Activated CD4-positive, alpha-beta T cell treated with anti-CD3 and anti-CD28 coated beads, Interleukin-2, amount 10 ng/mL, durations not matched to agents 7 days and 5 days (primary cell): ENCODE measurements around the gene CDON. TPM values are rescaled to one million over a fixed set of nuclear protein-coding genes. Genes with fewer than 3 reads are reported as not detected.
A peak's percentile ranks its signal among the peaks of the same experiment; 100 is the strongest.

Experiments
- CTCF ChIA-PET: fragments of 350-600 bp; sonication (Branson Sonifier 250); formaldehyde crosslinking; loops from one replicate; lab custom pipeline; 2021; ENCODE audit warnings: antibody characterized with exemption; lab: Charles Lee
- POLR2A ChIA-PET: fragments of 350-600 bp; sonication (Branson Sonifier 250); formaldehyde crosslinking; loops from one replicate; lab custom pipeline; 2021; ENCODE audit warnings: antibody characterized with exemption; lab: Charles Lee
- DNase-seq: peaks from one replicate; pipeline ENCODE4 v3.0.0-alpha.2; 2020
- H3K27ac Mint-ChIP-seq: one replicate; pipeline ENCODE4 v1.8.0; 2021; ENCODE audit warnings: mild to moderate bottlenecking, moderate library complexity, mixed read lengths
- H3K27me3 Mint-ChIP-seq: one replicate; pipeline ENCODE4 v1.8.0; 2021; ENCODE audit warnings: mixed read lengths
- H3K36me3 Mint-ChIP-seq: one replicate; pipeline ENCODE4 v1.8.0; 2021; ENCODE audit warnings: low read depth, mixed read lengths
- H3K4me1 Mint-ChIP-seq: one replicate; pipeline ENCODE4 v1.8.0; 2021; ENCODE audit warnings: mixed read lengths
- H3K4me3 Mint-ChIP-seq: one replicate; pipeline ENCODE4 v1.8.0; 2021; ENCODE audit warnings: mild to moderate bottlenecking, moderate library complexity, mixed read lengths
- H3K9me3 Mint-ChIP-seq: one replicate; pipeline ENCODE4 v1.8.0; 2021; ENCODE audit warnings: mixed read lengths
- total RNA-seq, 2 experiments: library from RNA; stranded (reverse); gene quantifications; one replicate each; pipeline ENCODE4 v1.2.3, GENCODE V29; 2021

Gene CDON
- total RNA-seq, 2 experiments from 2014 or later, result 2.6 to 3.4 TPM

GRCh38 chr11:126101251-126101929, 38.7 kb upstream of the CDON start:
- no peak for DNase-seq
- no peaks in the 10 kb centered on the region for H3K36me3 Mint-ChIP-seq
- no peaks in the 10 kb centered on the region for H3K4me1 Mint-ChIP-seq
- ChIA-PET POLR2A (interaction anchor here (0.7 kb wide), 1 partner anchor 103 kb away, joined by 3 read pairs; no protein-coding TSS in a partner anchor), CTCF (interaction anchor here (0.5 to 1.5 kb wide), 3 partner anchors 8 to 13 kb away, joined by 3 read pairs; no protein-coding TSS in a partner anchor)
- H3K27ac Mint-ChIP-seq, result no peak overlapping the region
- no peak overlapping the region for H3K4me3 Mint-ChIP-seq
- no peaks in the 10 kb centered on the region for H3K27me3 Mint-ChIP-seq
- no peaks in the 10 kb centered on the region for H3K9me3 Mint-ChIP-seq

GRCh38 chr11:126100716-126101115, 38.0 kb upstream of the CDON start:
- Mint-ChIP-seq H3K4me3 (no peak overlapping the region), H3K27ac (no peak overlapping the region)
- no peak for DNase-seq

GRCh38 chr11:126098204-126098769, 35.6 kb upstream of the CDON start:
- CTCF ChIA-PET, result no interaction called here
- no peak for DNase-seq
- Mint-ChIP-seq H3K4me3 (no peak overlapping the region), H3K36me3 (no peaks in the 10 kb centered on the region), H3K27me3 (peaks cover 5% of the 10 kb centered on the region), H3K4me1 (no peaks in the 10 kb centered on the region), H3K9me3 (no peaks in the 10 kb centered on the region), H3K27ac (no peak overlapping the region)
- POLR2A ChIA-PET, result no interaction called here

More at GRCh38 chr11:126100716-126101115, 38.0 kb upstream of the CDON start:
- no peaks in the 10 kb centered on the region for H3K36me3 Mint-ChIP-seq
- H3K4me1 Mint-ChIP-seq, result no peaks in the 10 kb centered on the region
- H3K9me3 Mint-ChIP-seq, result no peaks in the 10 kb centered on the region
- H3K27me3 Mint-ChIP-seq, result peaks cover 1% of the 10 kb centered on the region
- ChIA-PET CTCF (no interaction called here), POLR2A (no interaction called here)

GRCh38 chr11:126095745-126096144, 33.1 kb upstream of the CDON start:
- H3K4me1 Mint-ChIP-seq, result no peaks in the 10 kb centered on the region

GRCh38 chr11:126090452-126090851, 27.8 kb upstream of the CDON start:
- Mint-ChIP-seq H3K4me3 (no peak overlapping the region), H3K36me3 (no peaks in the 10 kb centered on the region), H3K27ac (no peak overlapping the region), H3K27me3 (peaks cover 4% of the 10 kb centered on the region), H3K4me1 (no peaks in the 10 kb centered on the region), H3K9me3 (no peaks in the 10 kb centered on the region)
- ChIA-PET CTCF (no interaction called here), POLR2A (no interaction called here)
- DNase-seq, result no peak

More at GRCh38 chr11:126095745-126096144, 33.1 kb upstream of the CDON start:
- no peak overlapping the region for H3K4me3 Mint-ChIP-seq
- ChIA-PET CTCF (no interaction called here), POLR2A (no interaction called here)
- H3K27me3 Mint-ChIP-seq, result peaks cover 5% of the 10 kb centered on the region
- no peaks in the 10 kb centered on the region for H3K36me3 Mint-ChIP-seq
- DNase-seq, result no peak
- no peaks in the 10 kb centered on the region for H3K9me3 Mint-ChIP-seq
- H3K27ac Mint-ChIP-seq, result no peak overlapping the region

GRCh38 chr11:126088999-126089398, 26.3 kb upstream of the CDON start:
- ChIA-PET CTCF (no interaction called here), POLR2A (no interaction called here)
- no peak for DNase-seq
- no peaks in the 10 kb centered on the region for H3K9me3 Mint-ChIP-seq
- H3K27me3 Mint-ChIP-seq, result no peaks in the 10 kb centered on the region
- H3K36me3 Mint-ChIP-seq, result no peaks in the 10 kb centered on the region
- peaks cover 10% of the 10 kb centered on the region for H3K4me1 Mint-ChIP-seq
- H3K27ac Mint-ChIP-seq, result no peak overlapping the region
- H3K4me3 Mint-ChIP-seq, result no peak overlapping the region

- Mint-ChIP-seq H3K4me1 (peaks cover 22% of the 10 kb centered on the region), H3K27ac (no peak overlapping the region), H3K9me3 (no peaks in the 10 kb centered on the region), H3K27me3 (no peaks in the 10 kb centered on the region), H3K4me3 (no peak overlapping the region), H3K36me3 (no peaks in the 10 kb centered on the region)
- CTCF ChIA-PET, result interaction anchor here (1.3 kb wide), 1 partner anchor 13 kb away, joined by 4 read pairs; no protein-coding TSS in a partner anchor
- POLR2A ChIA-PET, result no interaction called here
- DNase-seq, result no peak
These were observed 23.6 kb upstream of the CDON start for GRCh38 chr11:126086248-126086647.

- DNase-seq, result no peak
- CTCF ChIA-PET, result interaction anchor here (1.2 to 1.4 kb wide), 4 partner anchors 10 to 129 kb away, joined by 3 to 6 read pairs (median 4); no protein-coding TSS in a partner anchor
- H3K27ac Mint-ChIP-seq, result peak overlapping the region; percentile 94
These were observed 21.9 kb upstream of the CDON start for GRCh38 chr11:126084608-126084912.

GRCh38 chr11:126083829-126084607, 21.4 kb upstream of the CDON start:
- H3K36me3 Mint-ChIP-seq, result no peaks in the 10 kb centered on the region
- CTCF ChIA-PET, result interaction anchor here (1.2 to 1.4 kb wide), 4 partner anchors 9 to 129 kb away, joined by 3 to 6 read pairs (median 4); no protein-coding TSS in a partner anchor
- H3K27me3 Mint-ChIP-seq, result no peaks in the 10 kb centered on the region
- POLR2A ChIA-PET, result interaction anchor here (0.6 to 1.1 kb wide), 3 partner anchors 12 to 197 kb away, joined by 4 to 8 read pairs (median 5); no protein-coding TSS in a partner anchor
- H3K27ac Mint-ChIP-seq, result peak overlapping the region; percentile 94
- peak overlapping the region; percentile 51 for H3K4me3 Mint-ChIP-seq
- peak; percentile 72 for DNase-seq
- no peaks in the 10 kb centered on the region for H3K9me3 Mint-ChIP-seq
- peaks cover 22% of the 10 kb centered on the region for H3K4me1 Mint-ChIP-seq

More at GRCh38 chr11:126084608-126084912, 21.9 kb upstream of the CDON start:
- Mint-ChIP-seq H3K4me1 (peaks cover 22% of the 10 kb centered on the region), H3K27me3 (no peaks in the 10 kb centered on the region), H3K4me3 (peak overlapping the region; percentile 51), H3K36me3 (no peaks in the 10 kb centered on the region), H3K9me3 (no peaks in the 10 kb centered on the region)
- POLR2A ChIA-PET, result no interaction called here

- H3K9me3 Mint-ChIP-seq, result no peaks in the 10 kb centered on the region
- peaks cover 22% of the 10 kb centered on the region for H3K4me1 Mint-ChIP-seq
- peak overlapping the region; percentile 94 for H3K27ac Mint-ChIP-seq
- H3K27me3 Mint-ChIP-seq, result no peaks in the 10 kb centered on the region
- ChIA-PET CTCF (interaction anchor here (1.3 kb wide), 1 partner anchor 12 kb away, joined by 3 read pairs; no protein-coding TSS in a partner anchor), POLR2A (no interaction called here)
- DNase-seq, result no peak
- no peak overlapping the region for H3K4me3 Mint-ChIP-seq
- no peaks in the 10 kb centered on the region for H3K36me3 Mint-ChIP-seq
These were observed 19.8 kb upstream of the CDON start for GRCh38 chr11:126082251-126083109.

- no peak overlapping the region for H3K4me3 Mint-ChIP-seq
- H3K36me3 Mint-ChIP-seq, result no peaks in the 10 kb centered on the region
- no peaks in the 10 kb centered on the region for H3K9me3 Mint-ChIP-seq
- ChIA-PET POLR2A (no interaction called here), CTCF (interaction anchor here (1.3 kb wide), 1 partner anchor 13 kb away, joined by 3 read pairs; no protein-coding TSS in a partner anchor)
- H3K27me3 Mint-ChIP-seq, result no peaks in the 10 kb centered on the region
- peaks cover 22% of the 10 kb centered on the region for H3K4me1 Mint-ChIP-seq
- no peak overlapping the region for H3K27ac Mint-ChIP-seq
- DNase-seq, result no peak
These were observed 19.2 kb upstream of the CDON start for GRCh38 chr11:126081915-126082250.
